Panc1 (cell line): ENCODE results near the gene FHIT. TPM values are rescaled to one million over a fixed set of nuclear protein-coding genes. Genes with fewer than 3 reads are reported as not detected.

Experiments
- ATAC-seq: fragments of 200-7000 bp; cut with Tn5 transposase; 2 replicates; pipeline ENCODE4 v1.9.1; 2020; ENCODE audit warnings: mild to moderate bottlenecking, moderate library complexity
- BruUV-seq: library from RNA; stranded (reverse); fragments of 400-500 nt; replicated peaks from 2 replicates; lab custom pipeline; 2021; lab: Mats Ljungman, UMichigan
- CTCF ChIA-PET: fragments of 300-600 bp; sonication (Branson Sonifier 250); formaldehyde crosslinking; loops from one replicate; lab custom pipeline; 2022; ENCODE audit warnings: antibody characterized with exemption; lab: Charles Lee
- POLR2A ChIA-PET: fragments of 300-600 bp; sonication (Branson Sonifier 250); formaldehyde crosslinking; loops from one replicate; lab custom pipeline; 2022; ENCODE audit warnings: antibody characterized with exemption; lab: Charles Lee
- DNase-seq: peaks from one replicate; pipeline ENCODE4 v3.0.0-alpha.2; 2010; ENCODE audit warnings: low read depth, low spot score
- H3K27ac ChIP-seq: 2 replicates; pipeline ENCODE4 v1.5.1; 2011; ENCODE audit warnings: mild to moderate bottlenecking, low read length, inconsistent platforms
- H3K27me3 ChIP-seq: fragments of 200-500 bp; sonication (Bioruptor generic); 2 replicates; pipeline ENCODE4 v1.6.0; 2014; ENCODE audit warnings: low read length, inconsistent platforms; ENCODE audit not compliant: control insufficient read depth, insufficient read depth
- H3K36me3 ChIP-seq: fragments of 200-500 bp; sonication (Bioruptor generic); 2 replicates; pipeline ENCODE4 v1.5.1; 2014; ENCODE audit warnings: inconsistent platforms, mild to moderate bottlenecking, low read length, moderate library complexity; ENCODE audit not compliant: control insufficient read depth, insufficient read depth
- H3K4me1 ChIP-seq: 2 replicates; pipeline ENCODE4 v1.5.1; 2011; ENCODE audit warnings: inconsistent platforms, mild to moderate bottlenecking, low read length, moderate library complexity; ENCODE audit not compliant: control insufficient read depth, insufficient read depth
- H3K4me3 ChIP-seq, 2 experiments: 2 replicates each; pipeline ENCODE4 v1.5.1; 2011 to 2012; ENCODE audit warnings: low read depth in 2 of 2, low read length in 2 of 2, mild to moderate bottlenecking in 2 of 2, inconsistent platforms in 1 of 2, moderate library complexity in 1 of 2
- H3K9me3 ChIP-seq: fragments of 200-500 bp; sonication (Bioruptor generic); 2 replicates; pipeline ENCODE4 v1.5.1; 2014; ENCODE audit warnings: low read depth, mild to moderate bottlenecking, inconsistent platforms, low read length, moderate library complexity; ENCODE audit not compliant: control insufficient read depth, insufficient read depth
- CTCF ChIP-seq: fragments of 450-650 bp; IDR thresholded peaks from 2 replicates; pipeline ENCODE4 v1.5.1; 2017; ENCODE audit warnings: mild to moderate bottlenecking
- POLR2AphosphoS5 ChIP-seq: IDR thresholded peaks from 2 replicates; pipeline ENCODE4 v1.6.1; 2012; ENCODE audit warnings: mild to moderate bottlenecking, low read depth, low read length, moderate library complexity
- REST ChIP-seq, 2 experiments: IDR thresholded peaks; 2 replicates each; pipeline ENCODE4 v1.6.1; 2011 to 2012; ENCODE audit warnings: low read depth in 2 of 2, control low read depth in 1 of 2, low read length in 1 of 2, mild to moderate bottlenecking in 1 of 2, moderate library complexity in 1 of 2; ENCODE audit not compliant: insufficient read depth in 1 of 2
- SIN3A ChIP-seq: IDR thresholded peaks from 2 replicates; pipeline ENCODE4 v1.6.1; 2012; ENCODE audit warnings: low read depth, mild to moderate bottlenecking, low read length, moderate library complexity, borderline replicate concordance; ENCODE audit not compliant: insufficient read depth
- TCF7L2 ChIP-seq: IDR thresholded peaks from 2 replicates; pipeline ENCODE4 v1.6.1; 2011; ENCODE audit warnings: mild to moderate bottlenecking, low read depth, low read length, inconsistent platforms
- in situ Hi-C: cut with HindIII; loops from 2 replicates; pipeline ENCODE4 v1.10.0; 2016; ENCODE audit warnings: low sequenced_read_pairs, low pct_unique_long_range_greater_than_20kb
- intact Hi-C: fragments of 100-400 bp; cut with micrococcal nuclease; formaldehyde crosslinking; loops from one replicate; pipeline ENCODE4 v1.10.0; 2022; ENCODE audit not compliant: unreplicated experiment
- total RNA-seq: library from RNA; stranded (reverse); gene quantifications from one replicate; pipeline ENCODE4 v1.2.1, GENCODE V29; 2021; ENCODE audit not compliant: unreplicated experiment

The FHIT gene
- total RNA-seq, 1 experiment from 2014 or later = 2.2 TPM

- H3K36me3 ChIP-seq = no peaks in the 10 kb centered on the region
- CTCF ChIA-PET = no interaction called here
- TF ChIP-seq SIN3A = no peak
- no peak for TF ChIP-seq POLR2AphosphoS5
- no peak for TF ChIP-seq TCF7L2
- TF ChIP-seq CTCF = no peak
- TF ChIP-seq REST (IDR thresholded peaks at IDR 0.05; ENCODE audit: insufficient read depth in 1 of 2, low read depth in 2 of 2, low read length in 1 of 2) = no peak
- H3K9me3 ChIP-seq = no peaks in the 10 kb centered on the region
- no peaks in the 10 kb centered on the region for H3K4me1 ChIP-seq
- DNase-seq (no peak), ATAC-seq (no peak)
- H3K27ac ChIP-seq = no peak overlapping the region
- in situ Hi-C loops (no loop called here), intact Hi-C loops (no loop called here)
- no peak overlapping the region for H3K4me3 ChIP-seq
- no peaks in the 10 kb centered on the region for H3K27me3 ChIP-seq
- BruUV-seq = no TSS peak
- POLR2A ChIA-PET = no interaction called here
Observed at GRCh38 chr3:60325610-60326170, 925.6 kb downstream of the FHIT start.

- Histone ChIP-seq H3K4me1 (no peaks in the 10 kb centered on the region), H3K27me3 (no peaks in the 10 kb centered on the region), H3K36me3 (no peaks in the 10 kb centered on the region), H3K4me3 (no peak overlapping the region), H3K9me3 (no peaks in the 10 kb centered on the region), H3K27ac (no peak overlapping the region)
- in situ Hi-C loops = no loop called here
- ChIA-PET POLR2A (no interaction called here), CTCF (no interaction called here)
- ATAC-seq (no peak), DNase-seq (no peak)
- no TSS peak for BruUV-seq
- no peak for TF ChIP-seq POLR2AphosphoS5
- TF ChIP-seq REST (IDR thresholded peaks at IDR 0.05; ENCODE audit: insufficient read depth in 1 of 2, low read depth in 2 of 2, low read length in 1 of 2) = no peak
- no peak for TF ChIP-seq SIN3A
- TF ChIP-seq TCF7L2 = no peak
- TF ChIP-seq CTCF = no peak
- intact Hi-C loops = no loop called here
Observed at GRCh38 chr3:60323651-60324050, 927.6 kb downstream of the FHIT start.
